SK-N-SH (cell line): ENCODE results near the gene LRRTM2.

Experiments
- CTCF ChIP-seq: fragments of 200-600 bp; sonication (generic); IDR thresholded peaks from 2 replicates; pipeline ENCODE4 v1.6.1; 2017; ENCODE audit warnings: antibody characterized with exemption, mild to moderate bottlenecking, moderate library complexity
- EZH2phosphoT487 ChIP-seq: fragments of 200-600 bp; sonication (generic); IDR thresholded peaks from 2 replicates; pipeline ENCODE4 v1.6.1; 2017; ENCODE audit warnings: low read depth, mixed run types, mild to moderate bottlenecking, antibody characterized with exemption, moderate library complexity, borderline replicate concordance
- GABPA ChIP-seq: IDR thresholded peaks from 2 replicates; pipeline ENCODE4 v1.4.0; 2012; ENCODE audit warnings: low read depth, mild to moderate bottlenecking
- JUND ChIP-seq: IDR thresholded peaks from 2 replicates; pipeline ENCODE4 v1.4.0; 2012
- MAX ChIP-seq: IDR thresholded peaks from 2 replicates; pipeline ENCODE4 v1.4.0; 2012; ENCODE audit warnings: low read depth
- MEF2A ChIP-seq: IDR thresholded peaks from 2 replicates; pipeline ENCODE4 v1.4.0; 2012; ENCODE audit warnings: low read depth, borderline replicate concordance
- NFIC ChIP-seq: IDR thresholded peaks from 2 replicates; pipeline ENCODE4 v1.4.0; 2012; ENCODE audit warnings: borderline replicate concordance
- POLR2AphosphoS5 ChIP-seq: IDR thresholded peaks from 2 replicates; pipeline ENCODE4 v1.6.1; 2012; ENCODE audit warnings: low read depth, low read length
- REST ChIP-seq: IDR thresholded peaks from 2 replicates; pipeline ENCODE4 v1.6.1; 2012; ENCODE audit warnings: mild to moderate bottlenecking, low read depth, low read length, moderate library complexity
- SIN3A ChIP-seq: IDR thresholded peaks from 2 replicates; pipeline ENCODE4 v1.6.1; 2012; ENCODE audit warnings: low read depth, mild to moderate bottlenecking, low read length, moderate library complexity, borderline replicate concordance
- TAF1 ChIP-seq: IDR thresholded peaks from 2 replicates; pipeline ENCODE4 v1.6.1; 2012; ENCODE audit warnings: low read depth, mild to moderate bottlenecking, low read length, moderate library complexity, borderline replicate concordance
- TCF12 ChIP-seq: IDR thresholded peaks from 2 replicates; pipeline ENCODE4 v1.4.0; 2012
- YY1 ChIP-seq: IDR thresholded peaks from 2 replicates; pipeline ENCODE4 v1.4.0; 2012; ENCODE audit warnings: low read depth, mild to moderate bottlenecking
- TF ChIP-seq, protein P1 (sequence below): fragments of 150-350 bp; IDR thresholded peaks from 2 replicates; pipeline ENCODE4 v1.6.1; 2017; ENCODE audit warnings: antibody characterized with exemption, low read length, low read depth, borderline replicate concordance

GRCh38 chr5:138829341-138829740, 45.8 kb downstream of the LRRTM2 start:
- no peak for TF ChIP-seq CTCF
- no peak for TF ChIP-seq REST
- no peak for TF ChIP-seq EZH2phosphoT487
- TF ChIP-seq, protein P1, sequence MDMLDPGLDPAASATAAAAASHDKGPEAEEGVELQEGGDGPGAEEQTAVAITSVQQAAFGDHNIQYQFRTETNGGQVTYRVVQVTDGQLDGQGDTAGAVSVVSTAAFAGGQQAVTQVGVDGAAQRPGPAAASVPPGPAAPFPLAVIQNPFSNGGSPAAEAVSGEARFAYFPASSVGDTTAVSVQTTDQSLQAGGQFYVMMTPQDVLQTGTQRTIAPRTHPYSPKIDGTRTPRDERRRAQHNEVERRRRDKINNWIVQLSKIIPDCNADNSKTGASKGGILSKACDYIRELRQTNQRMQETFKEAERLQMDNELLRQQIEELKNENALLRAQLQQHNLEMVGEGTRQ = no peak
- no peak for TF ChIP-seq TCF12
- TF ChIP-seq YY1 = no peak
- no peak for TF ChIP-seq NFIC
- no peak for TF ChIP-seq SIN3A
- no peak for TF ChIP-seq MEF2A
- TF ChIP-seq GABPA = no peak
- TF ChIP-seq MAX = no peak
- TF ChIP-seq TAF1 = no peak
- no peak for TF ChIP-seq POLR2AphosphoS5
- TF ChIP-seq JUND = no peak
